Astrocyte (in vitro differentiated cells and primary cell): ENCODE data around the gene IL25.

ENCODE experiments used
- EZH2 ChIP-seq: IDR thresholded peaks from 2 replicates; pipeline ENCODE4 v1.6.1; 2012; ENCODE audit warnings: mild to moderate bottlenecking, low read length, inconsistent platforms; ENCODE audit not compliant: insufficient read depth
- TF ChIP-seq, protein P1 (sequence below): IDR thresholded peaks from 2 replicates; pipeline ENCODE4 v1.5.1; 2011; ENCODE audit warnings: low read depth, mild to moderate bottlenecking, inconsistent platforms, low read length, moderate library complexity; ENCODE audit not compliant: insufficient read depth

DNA sequence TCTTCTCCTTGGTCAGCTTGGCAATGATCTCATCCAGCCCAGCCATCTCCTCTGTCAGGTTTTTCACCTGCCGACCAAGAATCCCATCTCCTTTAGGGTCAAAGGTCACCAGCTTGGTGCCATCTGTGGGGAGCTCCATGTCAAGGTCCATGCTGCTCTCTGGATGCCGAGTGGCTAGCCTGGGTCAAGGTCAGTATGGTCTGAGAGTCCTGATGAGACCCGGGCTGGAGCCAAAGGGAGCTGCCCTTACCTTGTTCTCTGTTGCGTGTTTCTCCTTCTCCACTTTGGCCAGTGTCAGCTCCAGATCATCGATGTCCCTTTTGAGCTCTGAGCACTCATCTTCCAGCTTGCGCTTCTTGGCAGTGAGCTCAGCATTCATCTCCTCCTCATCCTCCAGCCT is 51.0 kb downstream of the IL25 start:
- TF ChIP-seq, protein P1, sequence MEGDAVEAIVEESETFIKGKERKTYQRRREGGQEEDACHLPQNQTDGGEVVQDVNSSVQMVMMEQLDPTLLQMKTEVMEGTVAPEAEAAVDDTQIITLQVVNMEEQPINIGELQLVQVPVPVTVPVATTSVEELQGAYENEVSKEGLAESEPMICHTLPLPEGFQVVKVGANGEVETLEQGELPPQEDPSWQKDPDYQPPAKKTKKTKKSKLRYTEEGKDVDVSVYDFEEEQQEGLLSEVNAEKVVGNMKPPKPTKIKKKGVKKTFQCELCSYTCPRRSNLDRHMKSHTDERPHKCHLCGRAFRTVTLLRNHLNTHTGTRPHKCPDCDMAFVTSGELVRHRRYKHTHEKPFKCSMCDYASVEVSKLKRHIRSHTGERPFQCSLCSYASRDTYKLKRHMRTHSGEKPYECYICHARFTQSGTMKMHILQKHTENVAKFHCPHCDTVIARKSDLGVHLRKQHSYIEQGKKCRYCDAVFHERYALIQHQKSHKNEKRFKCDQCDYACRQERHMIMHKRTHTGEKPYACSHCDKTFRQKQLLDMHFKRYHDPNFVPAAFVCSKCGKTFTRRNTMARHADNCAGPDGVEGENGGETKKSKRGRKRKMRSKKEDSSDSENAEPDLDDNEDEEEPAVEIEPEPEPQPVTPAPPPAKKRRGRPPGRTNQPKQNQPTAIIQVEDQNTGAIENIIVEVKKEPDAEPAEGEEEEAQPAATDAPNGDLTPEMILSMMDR: no peak
- no peak for TF ChIP-seq EZH2
